UCSD-AML1 (cell line): Measurements from ENCODE around the gene SPAG9.
"Not testable (repeated sequence)": the region's sequence is repeated elsewhere in the genome, so short reads cannot be mapped to it uniquely, and the experiment has no call there.

ENCODE experiments used
- DNase-seq: peaks from one replicate; lab custom pipeline; 2025; ENCODE audit not compliant: unreplicated experiment; lab: John Stamatoyannopoulos, UW

Gene SPAG9

DNA sequence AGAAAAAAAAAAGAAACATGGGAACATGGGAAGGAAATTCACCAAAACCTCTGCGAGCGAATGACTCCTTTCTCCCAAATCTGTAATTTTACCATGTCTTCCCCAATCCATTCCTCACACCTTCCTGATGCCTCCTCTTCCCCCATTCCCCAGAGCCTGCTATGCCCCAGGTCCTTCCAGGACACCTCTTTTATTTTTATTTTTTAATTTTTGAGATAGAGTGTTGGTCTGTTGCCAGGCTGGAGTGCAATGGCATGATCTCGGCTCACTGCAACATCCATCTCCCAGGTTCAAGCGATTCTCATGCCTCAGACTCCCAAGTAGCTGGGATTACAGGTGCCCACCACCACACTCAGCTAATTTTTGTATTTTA, 179.0 kb downstream of the SPAG9 start:
- DNase-seq = not testable (repeated sequence)

DNA sequence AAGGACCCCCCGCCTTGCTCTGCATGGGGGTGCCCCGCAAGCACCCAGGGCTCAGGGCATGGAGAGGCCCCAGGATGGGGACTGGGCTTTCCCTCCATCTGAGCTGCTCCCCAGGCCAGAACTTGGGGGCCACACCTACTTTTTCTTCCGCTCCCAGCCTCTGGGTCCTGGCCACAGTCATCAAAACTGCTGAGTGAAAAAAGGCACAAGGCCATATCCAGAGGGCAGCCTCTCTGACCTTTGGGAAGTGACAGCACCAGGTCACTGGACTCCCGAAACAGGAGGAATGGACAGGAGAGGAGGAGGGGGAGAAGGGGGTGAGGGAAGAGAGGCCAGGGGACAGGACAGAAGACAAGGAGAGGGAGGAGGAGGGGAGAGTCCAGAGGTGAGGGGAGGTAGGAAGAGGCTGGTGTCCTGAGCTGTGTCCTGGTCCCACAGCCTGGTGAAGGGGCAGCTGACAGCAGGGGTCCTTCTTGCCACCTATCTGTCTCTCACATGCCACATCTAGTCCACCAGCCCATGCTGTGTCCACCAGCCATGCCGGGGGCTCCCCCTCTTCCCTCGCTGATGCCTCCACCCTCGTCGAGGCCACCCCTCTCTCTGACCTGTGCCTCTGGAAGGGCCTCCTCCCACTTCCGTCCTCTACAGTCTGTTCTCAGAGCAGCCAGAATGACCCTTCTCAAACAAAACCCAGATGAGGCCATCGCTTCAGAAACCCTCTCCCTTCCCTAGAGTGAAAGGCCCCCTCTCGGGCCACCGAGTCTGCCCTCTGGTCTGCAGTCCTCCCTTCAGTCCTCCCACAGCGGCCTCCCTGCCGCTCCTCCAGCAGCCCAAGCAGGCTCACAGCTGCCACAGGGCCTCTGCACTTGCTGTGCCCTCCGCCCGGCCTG, 180.6 kb downstream of the SPAG9 start:
- DNase-seq = no peak

GRCh38 chr17:50939542-50939794, 181.2 kb downstream of the SPAG9 start:
- DNase-seq = no peak

DNA sequence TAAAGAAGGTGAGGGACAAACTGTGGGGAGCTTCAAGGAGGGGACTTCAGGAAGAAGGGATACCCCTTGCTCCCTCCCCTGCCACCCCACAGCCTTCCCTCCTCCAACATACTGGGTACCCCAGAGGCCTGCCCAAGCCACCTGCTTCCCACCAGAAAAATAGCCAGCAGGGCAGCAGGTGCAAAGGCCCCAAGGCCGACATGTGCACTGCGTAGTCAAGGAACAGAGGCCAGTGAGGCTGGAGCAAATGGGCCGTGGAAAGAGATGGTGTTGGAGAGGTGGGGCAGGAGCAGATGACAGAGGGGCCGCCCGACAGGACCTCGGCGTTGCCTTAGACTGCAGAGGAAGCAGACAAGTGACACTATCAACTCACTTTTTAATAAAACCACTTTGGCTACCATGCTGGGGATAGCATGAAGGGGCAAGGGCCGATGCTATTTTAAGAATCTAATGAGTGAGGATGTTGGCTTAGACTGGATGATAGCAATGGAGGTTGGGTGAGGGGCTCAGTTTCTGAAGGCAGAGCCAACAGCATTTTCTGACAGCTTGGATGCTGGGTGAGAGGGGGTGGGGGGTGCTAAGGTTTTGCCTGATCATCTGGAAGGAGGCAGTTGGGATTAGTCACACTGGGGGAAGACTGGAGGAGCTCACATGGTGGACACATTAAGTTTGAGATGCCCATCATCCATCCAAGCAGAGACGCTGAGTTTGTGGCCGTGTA, 181.7 kb downstream of the SPAG9 start:
- DNase-seq = no peak

GRCh38 chr17:50935996-50936266, 184.7 kb downstream of the SPAG9 start:
- DNase-seq = no peak

DNA sequence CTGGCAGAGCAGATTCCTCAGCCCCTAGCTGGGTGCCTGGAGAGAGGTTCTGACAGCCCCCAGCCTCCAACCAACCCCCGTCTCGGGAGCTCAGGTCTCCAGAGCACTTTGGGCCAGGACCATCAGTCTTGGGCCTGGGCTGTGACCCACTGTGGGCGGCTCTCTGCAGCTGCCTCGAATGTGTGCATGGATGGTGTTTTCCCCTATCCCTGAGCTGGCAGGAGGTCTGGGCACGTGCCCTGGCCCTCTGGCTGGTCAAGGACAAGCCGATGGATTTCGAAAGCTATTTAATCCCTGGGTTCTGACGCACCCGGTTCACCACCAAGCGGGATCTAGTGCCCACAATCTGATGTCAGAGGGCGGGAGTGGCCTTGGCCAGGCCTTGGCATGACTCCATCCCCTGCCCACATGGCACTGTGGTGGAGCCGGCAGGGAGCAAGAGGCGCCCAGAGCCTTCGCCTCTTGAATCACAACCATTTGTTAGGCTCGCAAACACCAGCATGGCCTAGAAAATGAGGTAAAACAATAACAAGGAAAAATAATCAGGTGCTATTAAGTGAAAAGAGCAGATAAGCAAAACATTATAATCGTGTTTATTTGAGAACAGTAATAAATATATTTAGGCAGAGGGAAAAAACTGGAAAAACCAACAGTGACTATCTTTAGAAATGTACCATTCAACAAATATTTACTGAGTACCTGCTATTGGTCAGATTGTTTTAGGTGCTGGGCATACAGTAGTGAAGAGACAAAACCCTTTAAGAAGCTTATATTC, 185.3 kb downstream of the SPAG9 start:
- no peak for DNase-seq

- DNase-seq = peak; percentile 44
Measured at GRCh38 chr17:50934672-50935220, 185.9 kb downstream of the SPAG9 start.

GRCh38 chr17:50934161-50934560, 186.5 kb downstream of the SPAG9 start:
- no peak for DNase-seq

GRCh38 chr17:50931144-50931908, 189.3 kb downstream of the SPAG9 start:
- DNase-seq = peak; percentile 73

- DNase-seq = no peak
Measured at GRCh38 chr17:50928646-50929045, 192.0 kb downstream of the SPAG9 start.

DNA sequence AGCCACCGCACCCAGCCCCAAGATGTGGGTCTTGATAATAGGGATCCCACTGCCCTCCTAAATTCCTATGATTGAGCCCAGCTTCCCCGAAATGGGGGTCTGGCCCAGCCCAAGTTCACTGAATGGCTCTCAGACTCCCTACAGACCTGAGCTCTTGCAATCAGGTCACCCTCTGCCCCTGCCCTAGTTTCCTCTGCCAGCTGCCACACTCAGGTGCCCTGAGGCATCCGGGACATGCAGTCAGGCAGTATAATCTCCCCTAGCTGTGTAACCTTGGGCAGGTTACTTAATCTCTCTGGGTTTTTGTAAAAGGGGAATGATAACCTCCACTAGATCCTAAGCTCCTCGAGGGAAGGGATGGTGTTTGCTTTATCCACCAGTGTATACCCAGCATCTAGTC, 193.4 kb downstream of the SPAG9 start:
- DNase-seq = no peak

GRCh38 chr17:50926523-50926922, 194.1 kb downstream of the SPAG9 start:
- DNase-seq = no peak

DNA sequence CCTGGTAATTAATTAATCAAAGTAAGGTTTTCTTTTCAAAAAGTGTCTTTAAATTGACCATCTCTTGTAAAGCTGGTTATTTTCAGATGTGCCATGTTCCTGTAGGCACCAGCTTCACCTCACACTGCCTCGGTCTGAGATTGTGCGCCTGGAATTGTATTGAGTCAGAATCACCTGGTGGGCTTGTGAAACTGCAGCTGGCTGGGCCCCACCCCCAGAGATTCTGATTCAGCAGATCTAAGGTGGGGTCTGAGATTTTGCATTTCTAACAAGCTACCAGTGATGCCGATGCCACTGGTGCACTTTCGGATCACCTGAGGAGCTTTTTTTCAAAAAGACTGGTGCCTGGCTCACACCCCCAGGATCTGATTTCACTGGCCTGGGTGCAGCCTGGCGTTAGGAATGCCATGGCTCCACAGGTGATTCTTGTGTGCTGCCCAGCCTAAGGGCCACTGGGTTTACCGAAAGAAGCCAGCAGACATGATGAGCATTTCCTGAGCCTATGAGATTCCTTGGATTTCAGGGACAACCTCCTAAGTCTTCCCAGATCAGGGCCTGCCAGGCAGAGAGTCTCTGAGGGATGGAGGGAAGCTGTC, 195.3 kb downstream of the SPAG9 start:
- no peak for DNase-seq

DNA sequence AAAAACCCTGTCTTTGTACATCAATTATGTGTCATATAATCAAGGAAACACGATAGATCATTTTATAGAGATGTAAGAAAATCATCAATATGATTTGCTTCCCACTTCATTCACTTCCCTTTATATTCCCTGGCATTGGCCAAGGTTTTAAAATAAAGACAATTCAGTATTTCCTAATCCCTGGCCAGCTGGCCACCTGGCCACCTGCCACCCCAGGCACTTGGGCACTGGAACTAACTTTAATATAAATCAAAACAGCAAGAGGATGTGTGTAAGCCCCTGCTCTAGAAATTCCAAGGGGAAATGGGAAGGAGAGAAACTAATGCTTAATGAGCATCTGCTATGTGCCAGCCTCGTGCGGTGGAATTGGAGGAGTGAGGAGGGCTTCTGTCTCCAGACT, 195.9 kb downstream of the SPAG9 start:
- DNase-seq = no peak

DNA sequence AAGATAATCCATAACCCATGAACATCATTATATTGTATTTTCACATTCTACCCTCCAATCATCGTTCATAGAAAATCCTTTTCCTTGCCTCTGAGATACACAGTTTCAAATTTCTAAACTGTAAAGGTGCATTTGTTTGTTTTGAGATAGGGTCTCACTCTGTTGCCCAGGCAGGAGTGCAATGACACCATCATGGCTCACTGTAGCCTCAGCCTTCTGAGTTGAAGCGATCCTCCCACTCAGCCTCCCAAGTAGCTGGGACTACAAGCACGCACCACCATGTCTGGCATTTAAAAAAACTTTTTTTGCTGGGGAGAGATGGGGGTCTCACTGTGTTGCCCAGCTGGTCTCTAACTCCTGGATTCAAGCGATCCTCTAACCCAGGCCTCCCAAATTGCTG, 196.4 kb downstream of the SPAG9 start:
- no peak for DNase-seq

- no peak for DNase-seq
Measured at GRCh38 chr17:50923611-50924010, 197.1 kb downstream of the SPAG9 start.

- no peak for DNase-seq
Measured at GRCh38 chr17:50922721-50923405, 197.8 kb downstream of the SPAG9 start.

- no peak for DNase-seq
Measured at GRCh38 chr17:50922107-50922506, 198.6 kb downstream of the SPAG9 start.

GRCh38 chr17:50920891-50921586, 199.6 kb downstream of the SPAG9 start:
- DNase-seq = no peak

GRCh38 chr17:50920041-50920410, 200.6 kb downstream of the SPAG9 start:
- no peak for DNase-seq
